ENCODE data around the gene CD209.
"Not testable (repeated sequence)": the region's sequence is repeated elsewhere in the genome, so short reads cannot be mapped to it uniquely, and the experiment has no call there.

The CD209 gene

GRCh38 chr19:7746903-7747884 is at the start of gene CD209:
CD209 (minus strand) TSS chr19:7747534; CDS start chr19:7747511, 23 bp downstream.
- no peak for DNase-seq

GRCh38 chr19:7795555-7796161 is 48.3 kb upstream of the CD209 start:
- DNase-seq: no peak

DNA sequence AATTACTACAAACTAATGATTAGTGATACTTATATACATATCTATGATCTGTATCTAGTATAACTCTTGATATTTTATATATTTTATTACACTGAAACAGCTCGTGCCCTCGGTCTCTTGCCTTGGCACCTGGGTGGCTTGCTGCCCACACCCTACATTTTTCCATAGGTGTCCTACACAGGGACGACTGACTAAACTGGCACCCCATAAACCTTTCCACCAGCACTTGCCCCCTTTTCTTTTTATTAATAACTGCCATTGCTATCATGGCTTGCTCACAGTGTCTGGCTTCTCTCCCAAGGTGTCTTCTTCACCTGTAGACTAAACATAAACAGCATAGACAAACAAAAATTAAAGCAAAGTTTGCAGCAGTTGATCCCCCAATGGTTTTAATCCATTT is 46.2 kb upstream of the CD209 start:
- no peak for DNase-seq

DNA sequence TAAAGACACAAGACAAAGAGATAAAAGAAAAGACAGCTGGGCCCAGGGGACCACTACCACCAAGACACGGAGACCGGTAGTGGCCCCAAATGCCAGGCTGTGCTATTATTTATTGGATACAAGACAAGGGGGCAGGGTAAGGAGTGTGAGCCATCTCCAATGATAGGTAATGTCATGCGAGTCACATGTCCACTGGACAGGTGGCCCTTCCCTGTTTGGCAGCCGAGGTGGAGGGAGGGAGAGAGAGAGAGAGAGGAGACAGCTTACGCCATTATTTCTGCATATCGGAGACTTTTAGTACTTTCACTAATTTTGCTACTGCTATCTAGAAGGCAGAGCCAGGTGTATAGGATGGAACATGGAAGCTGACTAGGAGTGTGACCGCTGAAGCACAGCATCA is 45.4 kb upstream of the CD209 start:
- DNase-seq: not testable (repeated sequence)

GRCh38 chr19:7792281-7792680 is 44.9 kb upstream of the CD209 start:
- no peak for DNase-seq

DNA sequence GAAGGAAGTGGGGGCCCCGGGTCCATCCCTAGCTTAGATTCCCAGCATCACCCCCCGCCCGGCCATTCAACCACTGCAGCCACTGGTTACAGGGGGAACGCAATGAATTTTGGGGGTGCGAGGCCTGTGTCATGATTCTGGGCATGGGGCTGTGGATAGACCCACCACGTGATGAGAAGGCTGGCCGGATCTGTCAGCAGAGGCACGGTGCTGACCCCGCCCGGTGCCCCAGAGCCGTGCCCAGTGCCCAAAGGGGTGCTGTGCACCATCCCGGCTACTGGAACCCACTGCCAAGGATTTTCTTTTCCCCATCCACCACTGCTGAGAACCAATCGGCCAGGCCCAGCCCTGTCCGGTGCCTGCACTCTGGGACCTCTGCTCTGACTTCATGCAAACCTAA is 43.1 kb upstream of the CD209 start:
- no peak for DNase-seq

- no peak for DNase-seq
Observed at GRCh38 chr19:7789447-7789846, 42.1 kb upstream of the CD209 start.

DNA sequence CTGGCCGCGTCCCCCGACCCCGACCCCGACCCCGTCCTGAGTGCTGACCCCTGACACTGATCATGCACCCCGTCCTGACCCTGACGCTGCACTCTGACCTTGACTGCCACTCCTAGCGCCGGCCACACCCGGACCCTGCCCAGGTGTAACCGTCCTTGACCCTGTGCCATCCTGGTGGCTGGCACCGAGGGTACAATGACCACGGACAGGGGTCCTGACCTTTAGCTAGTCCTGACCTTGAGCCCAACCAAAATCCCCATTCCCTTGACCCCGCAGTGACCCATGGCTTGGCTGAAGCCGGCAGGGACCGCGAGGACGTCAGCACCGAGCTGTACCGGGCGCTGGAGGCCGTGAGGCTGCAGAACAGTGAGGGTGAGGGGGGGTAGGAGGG is 41.6 kb upstream of the CD209 start:
- no peak for DNase-seq

DNA sequence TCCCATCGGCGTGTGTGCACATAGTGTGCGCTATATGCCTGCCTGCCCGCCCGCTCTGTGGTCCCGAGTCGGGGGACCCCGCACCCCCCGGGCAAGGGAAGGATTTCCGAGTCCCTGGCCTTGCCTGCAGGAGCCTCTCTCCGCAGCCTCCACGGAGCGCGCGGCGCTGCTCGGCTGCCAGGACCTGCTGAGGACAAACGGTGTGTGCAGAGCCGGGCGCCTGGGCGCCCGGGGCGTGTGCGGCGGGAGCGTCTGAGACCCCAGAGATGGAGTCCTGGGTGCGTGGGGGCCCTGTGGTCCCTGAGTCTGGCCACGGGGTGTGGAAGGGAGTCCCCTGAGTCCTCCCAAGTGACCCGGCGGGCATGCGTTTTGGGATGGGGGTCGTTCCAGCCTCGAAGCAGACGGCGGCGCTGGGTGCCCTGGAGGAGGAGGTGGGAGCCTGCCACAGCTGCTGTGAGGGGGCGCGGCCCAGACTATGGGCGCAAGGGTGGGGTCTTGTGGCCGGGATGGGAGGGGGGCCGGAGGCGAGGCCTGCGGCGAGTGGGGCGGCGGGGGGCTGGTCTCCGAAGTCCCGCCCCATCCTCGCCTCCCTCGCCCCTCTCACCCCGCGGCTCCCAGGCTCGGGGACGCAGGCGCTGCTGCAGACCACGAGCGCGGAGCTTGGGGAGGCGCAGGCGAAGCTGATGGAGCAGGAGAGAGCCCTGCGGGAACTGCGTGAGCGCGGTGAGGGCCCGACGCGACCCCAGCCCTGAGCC is 41.0 kb upstream of the CD209 start:
- DNase-seq: no peak

DNA sequence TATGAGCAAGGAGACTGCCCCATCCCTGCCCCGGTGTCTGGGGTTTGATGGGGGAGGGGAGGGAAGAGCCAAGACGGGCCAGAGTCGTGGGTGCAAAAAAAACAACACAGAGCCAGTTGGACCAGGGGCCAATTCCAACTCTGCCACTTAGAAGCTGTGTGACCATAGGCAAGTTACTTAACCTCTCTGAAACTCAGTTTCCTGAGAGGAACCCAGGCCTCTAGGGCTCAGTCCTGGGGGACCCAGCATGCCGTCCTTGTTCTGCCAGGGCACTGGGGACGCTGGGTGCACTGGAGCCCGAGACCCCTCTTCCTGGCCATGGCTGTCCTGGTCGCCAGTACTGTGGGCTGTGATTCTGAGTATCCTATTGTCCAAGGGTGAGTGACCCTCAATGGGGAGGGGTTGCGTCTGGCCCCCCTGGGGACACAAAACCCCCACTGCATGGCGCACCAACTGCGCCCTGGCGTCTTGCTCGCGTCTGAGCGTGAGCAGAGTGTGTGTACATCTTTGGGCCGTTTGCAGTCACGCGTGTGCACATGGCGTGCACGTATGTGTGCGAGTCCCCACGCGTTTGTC is 40.4 kb upstream of the CD209 start:
- no peak for DNase-seq

GRCh38 chr19:7787141-7787540 is 39.8 kb upstream of the CD209 start:
- DNase-seq: no peak

DNA sequence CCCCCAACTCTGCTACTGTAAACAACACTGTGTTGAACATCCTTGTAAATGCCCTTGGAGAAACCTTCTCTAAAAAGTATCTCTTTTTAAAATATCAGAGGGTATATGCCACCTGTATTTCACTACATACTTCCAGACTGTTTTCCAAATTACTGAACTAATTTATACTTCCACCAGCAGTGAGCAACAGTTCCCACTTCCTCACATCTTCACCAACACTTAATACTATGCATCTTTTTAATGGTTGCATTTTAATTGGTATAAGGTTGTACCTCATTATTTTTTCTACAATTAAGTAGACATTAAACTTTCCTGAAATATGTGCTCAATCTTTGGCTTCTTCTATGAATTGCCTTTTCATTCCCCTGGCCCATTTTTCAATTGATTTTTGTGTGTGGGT is 37.5 kb upstream of the CD209 start:
- no peak for DNase-seq

- peak; percentile 86 for DNase-seq
Observed at GRCh38 chr19:7783991-7784423, 36.7 kb upstream of the CD209 start.

DNA sequence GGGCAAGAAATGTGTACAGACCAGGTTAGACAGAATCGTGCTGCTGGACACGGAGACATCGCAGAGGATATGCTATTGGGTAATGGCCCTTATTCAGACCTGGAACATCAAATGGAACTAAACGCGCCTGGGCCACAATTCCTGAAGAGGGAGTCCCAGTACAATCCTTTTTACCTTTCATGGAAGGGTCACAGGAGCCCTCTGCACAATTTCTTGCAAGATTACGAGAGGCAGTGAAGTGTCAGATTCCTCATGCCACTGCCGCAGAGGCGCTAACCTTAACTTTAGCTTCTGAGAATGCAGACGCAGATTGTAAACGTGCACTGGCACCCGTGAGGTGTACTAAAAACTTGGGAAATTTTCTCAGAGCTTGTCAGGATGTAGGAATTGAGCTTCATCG is 33.8 kb upstream of the CD209 start:
- DNase-seq: no peak

GRCh38 chr19:7779631-7780486 is 32.5 kb upstream of the CD209 start:
- no peak for DNase-seq

DNA sequence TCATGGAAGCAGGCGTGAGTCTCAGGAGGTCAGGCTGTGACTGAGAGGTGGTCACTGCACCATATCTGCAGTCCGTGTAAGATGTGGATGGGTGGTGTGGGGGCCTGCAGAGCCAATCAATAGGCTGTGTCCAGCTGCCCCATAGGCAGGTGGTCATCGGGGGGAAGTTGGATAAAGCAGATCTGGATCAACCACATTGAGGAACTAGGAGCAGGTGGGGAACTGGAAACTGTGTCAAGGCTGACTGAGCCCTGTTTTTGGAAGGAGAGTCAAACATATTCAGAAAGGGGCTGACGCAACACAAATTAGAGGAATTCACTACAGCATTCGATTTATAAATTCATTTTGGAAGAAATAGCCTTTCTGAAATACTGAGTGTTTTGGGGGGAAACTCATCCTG is 30.7 kb upstream of the CD209 start:
- no peak for DNase-seq

GRCh38 chr19:7775761-7776160 is 28.4 kb upstream of the CD209 start:
- no peak for DNase-seq

- no peak for DNase-seq
Observed at GRCh38 chr19:7773841-7774240, 26.5 kb upstream of the CD209 start.

GRCh38 chr19:7772752-7773291 is 25.5 kb upstream of the CD209 start:
- DNase-seq: peak; percentile 69

DNA sequence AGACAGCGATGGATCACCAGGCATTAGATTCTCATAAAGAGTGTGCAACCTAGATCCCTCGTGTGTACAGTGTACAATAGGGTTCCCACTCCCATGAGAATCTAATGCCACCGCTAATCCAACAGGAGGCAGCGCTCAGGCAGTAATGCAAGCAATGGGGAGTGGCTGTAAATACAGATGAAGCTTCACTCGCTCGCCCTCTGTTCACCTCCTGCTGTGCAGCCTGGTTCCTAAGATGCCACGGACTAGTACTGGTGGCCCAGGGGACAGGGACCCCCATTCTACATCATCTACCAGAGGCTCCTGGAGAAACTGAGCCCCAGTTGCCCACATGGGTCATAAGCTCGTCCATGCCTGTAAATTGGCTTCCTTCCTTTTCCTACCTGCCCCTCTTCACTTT is 23.7 kb upstream of the CD209 start:
- no peak for DNase-seq

DNA sequence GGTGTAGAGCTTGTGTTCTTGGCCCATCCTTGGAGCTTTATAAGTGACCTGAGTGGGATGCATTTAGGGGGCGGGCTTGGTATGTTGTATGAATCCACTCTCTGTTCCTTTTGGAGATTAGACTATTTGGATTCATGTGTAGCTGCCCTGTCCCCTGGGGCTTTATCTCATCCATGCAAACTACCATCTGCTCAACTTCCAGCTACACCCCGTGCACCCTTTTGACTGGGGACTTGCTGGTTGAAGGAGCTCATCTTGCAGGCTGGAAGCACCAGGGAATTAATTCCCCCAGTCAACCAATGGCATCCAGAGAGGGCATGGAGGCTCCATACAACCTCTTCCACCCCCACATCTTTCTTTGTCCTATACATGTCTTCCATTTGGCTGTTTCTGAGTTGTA is 21.8 kb upstream of the CD209 start:
- no peak for DNase-seq

DNA sequence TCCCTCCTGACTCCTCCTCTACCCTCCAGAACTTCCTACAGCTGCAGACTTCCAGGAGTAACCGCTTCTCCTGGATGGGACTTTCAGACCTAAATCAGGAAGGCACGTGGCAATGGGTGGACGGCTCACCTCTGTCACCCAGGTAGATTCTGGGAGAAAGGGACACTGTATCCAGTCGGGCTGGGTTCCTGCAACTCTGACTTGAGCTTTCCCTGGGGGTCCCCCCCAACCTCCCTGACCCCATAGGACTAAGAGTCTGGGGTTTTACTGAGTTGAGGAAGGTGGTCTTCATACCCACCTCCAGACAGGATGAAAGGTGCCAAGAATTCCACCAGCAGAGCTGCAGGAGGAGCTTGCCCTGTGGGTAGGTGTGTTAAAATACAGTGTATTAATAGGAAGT is 20.2 kb upstream of the CD209 start:
- DNase-seq: no peak
